ENCODE measurements around the gene PBX2. TPM values are rescaled to one million over a fixed set of nuclear protein-coding genes. Genes with fewer than 3 reads are reported as not detected.

The PBX2 gene
- total RNA-seq, 1 experiment from 2014 or later = 130 TPM

DNA sequence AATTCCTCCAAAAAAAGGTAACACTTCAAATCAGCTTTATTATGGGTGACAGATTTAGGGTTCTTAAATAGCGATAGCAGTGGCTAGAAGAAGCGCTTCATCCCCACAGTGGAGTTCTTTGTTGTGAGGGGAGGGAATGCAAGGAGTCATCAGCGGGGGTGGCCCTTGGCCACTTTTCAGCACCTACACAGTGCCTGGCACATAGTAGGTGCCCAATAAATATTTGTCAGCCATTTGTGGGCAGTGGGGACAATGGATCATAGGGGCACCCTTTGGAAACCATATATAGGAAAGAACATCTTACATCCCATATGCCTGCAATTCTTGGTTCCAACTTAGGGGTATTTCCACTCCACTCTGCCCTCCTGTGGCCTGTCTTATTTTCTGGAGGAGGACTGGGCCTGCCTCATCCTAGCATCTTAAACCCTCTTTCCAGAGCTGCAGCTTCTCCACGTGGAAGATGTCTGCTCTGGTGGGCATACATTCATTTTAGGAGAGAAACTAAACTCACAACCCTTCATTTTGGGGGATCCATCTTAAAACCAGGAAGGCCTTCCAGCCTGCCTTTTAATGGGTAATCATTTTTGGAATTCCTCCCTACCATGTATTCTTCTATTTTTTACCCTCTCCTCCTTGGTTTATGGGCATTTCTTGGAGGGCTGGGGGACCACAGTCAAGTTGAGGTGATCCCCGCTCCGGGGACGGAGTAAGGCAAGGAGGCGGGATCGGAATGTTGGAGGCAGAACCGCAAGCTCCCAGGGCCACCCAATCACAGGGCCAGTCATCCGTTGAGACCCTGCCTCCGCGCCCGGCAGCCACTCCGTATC, 5.0 kb upstream of the PBX2 start:
- TF ChIP-seq ZNF232 (CRISPR knock-in tag; IDR thresholded peaks at IDR 0.05) (no peak), NFYB (CRISPR knock-in tag; conservative IDR thresholded peaks at IDR 0.05; ENCODE audit: low read depth) (peak; percentile 49), TEAD1 (CRISPR knock-in tag; IDR thresholded peaks at IDR 0.05) (peak; percentile 29; the same call in 1 of the 2 replicates), RELA (CRISPR knock-in tag; IDR thresholded peaks at IDR 0.05; ENCODE audit: borderline replicate concordance) (no peak), MYBL2 (CRISPR knock-in tag; IDR thresholded peaks at IDR 0.05) (peak; percentile 23; the same call in 1 of the 2 replicates)
- TF ChIP-seq, protein P1, sequence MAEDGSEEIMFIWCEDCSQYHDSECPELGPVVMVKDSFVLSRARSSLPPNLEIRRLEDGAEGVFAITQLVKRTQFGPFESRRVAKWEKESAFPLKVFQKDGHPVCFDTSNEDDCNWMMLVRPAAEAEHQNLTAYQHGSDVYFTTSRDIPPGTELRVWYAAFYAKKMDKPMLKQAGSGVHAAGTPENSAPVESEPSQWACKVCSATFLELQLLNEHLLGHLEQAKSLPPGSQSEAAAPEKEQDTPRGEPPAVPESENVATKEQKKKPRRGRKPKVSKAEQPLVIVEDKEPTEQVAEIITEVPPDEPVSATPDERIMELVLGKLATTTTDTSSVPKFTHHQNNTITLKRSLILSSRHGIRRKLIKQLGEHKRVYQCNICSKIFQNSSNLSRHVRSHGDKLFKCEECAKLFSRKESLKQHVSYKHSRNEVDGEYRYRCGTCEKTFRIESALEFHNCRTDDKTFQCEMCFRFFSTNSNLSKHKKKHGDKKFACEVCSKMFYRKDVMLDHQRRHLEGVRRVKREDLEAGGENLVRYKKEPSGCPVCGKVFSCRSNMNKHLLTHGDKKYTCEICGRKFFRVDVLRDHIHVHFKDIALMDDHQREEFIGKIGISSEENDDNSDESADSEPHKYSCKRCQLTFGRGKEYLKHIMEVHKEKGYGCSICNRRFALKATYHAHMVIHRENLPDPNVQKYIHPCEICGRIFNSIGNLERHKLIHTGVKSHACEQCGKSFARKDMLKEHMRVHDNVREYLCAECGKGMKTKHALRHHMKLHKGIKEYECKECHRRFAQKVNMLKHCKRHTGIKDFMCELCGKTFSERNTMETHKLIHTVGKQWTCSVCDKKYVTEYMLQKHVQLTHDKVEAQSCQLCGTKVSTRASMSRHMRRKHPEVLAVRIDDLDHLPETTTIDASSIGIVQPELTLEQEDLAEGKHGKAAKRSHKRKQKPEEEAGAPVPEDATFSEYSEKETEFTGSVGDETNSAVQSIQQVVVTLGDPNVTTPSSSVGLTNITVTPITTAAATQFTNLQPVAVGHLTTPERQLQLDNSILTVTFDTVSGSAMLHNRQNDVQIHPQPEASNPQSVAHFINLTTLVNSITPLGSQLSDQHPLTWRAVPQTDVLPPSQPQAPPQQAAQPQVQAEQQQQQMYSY (CRISPR knock-in tag; IDR thresholded peaks at IDR 0.05) = peak; percentile 77
- TF ChIP-seq, protein P2, sequence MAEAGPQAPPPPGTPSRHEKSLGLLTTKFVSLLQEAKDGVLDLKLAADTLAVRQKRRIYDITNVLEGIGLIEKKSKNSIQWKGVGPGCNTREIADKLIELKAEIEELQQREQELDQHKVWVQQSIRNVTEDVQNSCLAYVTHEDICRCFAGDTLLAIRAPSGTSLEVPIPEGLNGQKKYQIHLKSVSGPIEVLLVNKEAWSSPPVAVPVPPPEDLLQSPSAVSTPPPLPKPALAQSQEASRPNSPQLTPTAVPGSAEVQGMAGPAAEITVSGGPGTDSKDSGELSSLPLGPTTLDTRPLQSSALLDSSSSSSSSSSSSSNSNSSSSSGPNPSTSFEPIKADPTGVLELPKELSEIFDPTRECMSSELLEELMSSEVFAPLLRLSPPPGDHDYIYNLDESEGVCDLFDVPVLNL (CRISPR knock-in tag; IDR thresholded peaks at IDR 0.05; ENCODE audit: borderline replicate concordance, low read depth) = no peak
- TF ChIP-seq, protein P3, sequence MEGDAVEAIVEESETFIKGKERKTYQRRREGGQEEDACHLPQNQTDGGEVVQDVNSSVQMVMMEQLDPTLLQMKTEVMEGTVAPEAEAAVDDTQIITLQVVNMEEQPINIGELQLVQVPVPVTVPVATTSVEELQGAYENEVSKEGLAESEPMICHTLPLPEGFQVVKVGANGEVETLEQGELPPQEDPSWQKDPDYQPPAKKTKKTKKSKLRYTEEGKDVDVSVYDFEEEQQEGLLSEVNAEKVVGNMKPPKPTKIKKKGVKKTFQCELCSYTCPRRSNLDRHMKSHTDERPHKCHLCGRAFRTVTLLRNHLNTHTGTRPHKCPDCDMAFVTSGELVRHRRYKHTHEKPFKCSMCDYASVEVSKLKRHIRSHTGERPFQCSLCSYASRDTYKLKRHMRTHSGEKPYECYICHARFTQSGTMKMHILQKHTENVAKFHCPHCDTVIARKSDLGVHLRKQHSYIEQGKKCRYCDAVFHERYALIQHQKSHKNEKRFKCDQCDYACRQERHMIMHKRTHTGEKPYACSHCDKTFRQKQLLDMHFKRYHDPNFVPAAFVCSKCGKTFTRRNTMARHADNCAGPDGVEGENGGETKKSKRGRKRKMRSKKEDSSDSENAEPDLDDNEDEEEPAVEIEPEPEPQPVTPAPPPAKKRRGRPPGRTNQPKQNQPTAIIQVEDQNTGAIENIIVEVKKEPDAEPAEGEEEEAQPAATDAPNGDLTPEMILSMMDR (IDR thresholded peaks at IDR 0.05) = peak; percentile 4; the same call in 1 of the 2 replicates
- Mint-ChIP-seq H3K4me1 (peaks cover 57% of the 10 kb centered on the region), H3K36me3 (no peaks in the 10 kb centered on the region), H3K27me3 (ENCODE audit: low read depth) (peaks cover 3% of the 10 kb centered on the region; the same call in 1 of the 2 replicates), H3K9me3 (no peaks in the 10 kb centered on the region), H3K4me3 (peak overlapping the region; percentile 95), H3K27ac (peak overlapping the region; percentile 99)
- CTCF ChIA-PET = interaction anchor here (0.6 to 1.8 kb wide), 33 partner anchors 9 to 758 kb away, joined by 3 to 30 read pairs (median 6); partner anchors contain the start of genes AGPAT1, EHMT2, FKBPL and HLA-DMA
- POLR2A ChIA-PET = interaction anchor here (0.6 to 1.9 kb wide), 12 partner anchors 10 to 922 kb away, joined by 3 to 25 read pairs (median 4); partner anchors contain the start of genes AGPAT1, FKBPL, PRRT1 and RNF5
- ATAC-seq (no peak), DNase-seq (ENCODE audit: low spot score) (no peak)

DNA sequence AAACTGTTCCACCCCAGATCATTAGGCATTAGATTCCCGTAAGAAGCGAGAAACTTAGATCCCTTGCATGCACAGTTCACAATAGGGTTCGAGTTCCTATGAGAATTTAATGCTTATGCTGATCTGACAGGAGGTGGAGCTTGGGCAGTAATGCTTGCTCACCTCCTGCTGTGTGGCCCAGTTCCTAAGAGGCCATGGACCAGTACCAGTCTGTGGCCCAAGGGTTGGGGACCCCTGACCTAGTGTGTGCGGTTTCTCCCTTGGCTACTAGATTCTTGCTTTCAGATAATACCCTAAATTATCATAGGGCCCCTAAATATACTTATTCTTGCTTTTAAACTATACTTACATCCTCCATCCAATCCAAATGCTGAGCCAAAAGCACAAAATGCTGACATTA, 4.4 kb upstream of the PBX2 start:
- no peak for DNase-seq (ENCODE audit: low spot score)
- CTCF ChIA-PET = interaction anchor here (1.6 kb wide), 1 partner anchor 46 kb away, joined by 11 read pairs; no protein-coding TSS in a partner anchor
- POLR2A ChIA-PET = interaction anchor here (1.9 kb wide), 1 partner anchor 17 kb away, joined by 25 read pairs; the partner anchor contains the start of genes AGPAT1 and RNF5
- peaks cover 3% of the 10 kb centered on the region; the same call in 1 of the 2 replicates for H3K27me3 Mint-ChIP-seq (ENCODE audit: low read depth)
- H3K36me3 Mint-ChIP-seq = no peaks in the 10 kb centered on the region
- H3K27ac Mint-ChIP-seq = peak overlapping the region; percentile 99
- no peak for ATAC-seq
- peaks cover 57% of the 10 kb centered on the region for H3K4me1 Mint-ChIP-seq
- peak overlapping the region; percentile 95 for H3K4me3 Mint-ChIP-seq
- H3K9me3 Mint-ChIP-seq = no peaks in the 10 kb centered on the region
- TF ChIP-seq, protein P4, sequence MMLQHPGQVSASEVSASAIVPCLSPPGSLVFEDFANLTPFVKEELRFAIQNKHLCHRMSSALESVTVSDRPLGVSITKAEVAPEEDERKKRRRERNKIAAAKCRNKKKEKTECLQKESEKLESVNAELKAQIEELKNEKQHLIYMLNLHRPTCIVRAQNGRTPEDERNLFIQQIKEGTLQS (CRISPR knock-in tag; conservative IDR thresholded peaks at IDR 0.05) = no peak
- TF ChIP-seq ZNF232 (CRISPR knock-in tag; IDR thresholded peaks at IDR 0.05) (no peak), HMGA2 (CRISPR knock-in tag; IDR thresholded peaks at IDR 0.05) (no peak), MYBL2 (CRISPR knock-in tag; IDR thresholded peaks at IDR 0.05) (no peak), FOXJ3 (CRISPR knock-in tag; IDR thresholded peaks at IDR 0.05; ENCODE audit: borderline replicate concordance) (no peak), NFYB (CRISPR knock-in tag; conservative IDR thresholded peaks at IDR 0.05; ENCODE audit: low read depth) (no peak), NR1H2 (CRISPR knock-in tag; IDR thresholded peaks at IDR 0.05) (no peak), MXD4 (CRISPR knock-in tag; IDR thresholded peaks at IDR 0.05; ENCODE audit: borderline replicate concordance) (no peak), SP1 (CRISPR knock-in tag; conservative IDR thresholded peaks at IDR 0.05) (no peak), GABPB1 (CRISPR knock-in tag; IDR thresholded peaks at IDR 0.05) (no peak), ZNF416 (CRISPR knock-in tag; IDR thresholded peaks at IDR 0.05) (no peak), RORB (CRISPR knock-in tag; IDR thresholded peaks at IDR 0.05) (no peak), ZNF263 (CRISPR knock-in tag; IDR thresholded peaks at IDR 0.05; ENCODE audit: low read depth) (no peak), NFE2L1 (CRISPR knock-in tag; IDR thresholded peaks at IDR 0.05) (no peak)
- TF ChIP-seq, protein P5, sequence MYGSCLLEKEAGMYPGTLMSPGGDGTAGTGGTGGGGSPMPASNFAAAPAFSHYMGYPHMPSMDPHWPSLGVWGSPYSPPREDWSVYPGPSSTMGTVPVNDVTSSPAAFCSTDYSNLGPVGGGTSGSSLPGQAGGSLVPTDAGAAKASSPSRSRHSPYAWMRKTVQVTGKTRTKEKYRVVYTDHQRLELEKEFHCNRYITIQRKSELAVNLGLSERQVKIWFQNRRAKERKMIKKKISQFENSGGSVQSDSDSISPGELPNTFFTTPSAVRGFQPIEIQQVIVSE (CRISPR knock-in tag; IDR thresholded peaks at IDR 0.05; ENCODE audit: borderline replicate concordance) = no peak
- TF ChIP-seq, protein P6, sequence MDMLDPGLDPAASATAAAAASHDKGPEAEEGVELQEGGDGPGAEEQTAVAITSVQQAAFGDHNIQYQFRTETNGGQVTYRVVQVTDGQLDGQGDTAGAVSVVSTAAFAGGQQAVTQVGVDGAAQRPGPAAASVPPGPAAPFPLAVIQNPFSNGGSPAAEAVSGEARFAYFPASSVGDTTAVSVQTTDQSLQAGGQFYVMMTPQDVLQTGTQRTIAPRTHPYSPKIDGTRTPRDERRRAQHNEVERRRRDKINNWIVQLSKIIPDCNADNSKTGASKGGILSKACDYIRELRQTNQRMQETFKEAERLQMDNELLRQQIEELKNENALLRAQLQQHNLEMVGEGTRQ (CRISPR knock-in tag; IDR thresholded peaks at IDR 0.05) = no peak
- TF ChIP-seq, protein P7, sequence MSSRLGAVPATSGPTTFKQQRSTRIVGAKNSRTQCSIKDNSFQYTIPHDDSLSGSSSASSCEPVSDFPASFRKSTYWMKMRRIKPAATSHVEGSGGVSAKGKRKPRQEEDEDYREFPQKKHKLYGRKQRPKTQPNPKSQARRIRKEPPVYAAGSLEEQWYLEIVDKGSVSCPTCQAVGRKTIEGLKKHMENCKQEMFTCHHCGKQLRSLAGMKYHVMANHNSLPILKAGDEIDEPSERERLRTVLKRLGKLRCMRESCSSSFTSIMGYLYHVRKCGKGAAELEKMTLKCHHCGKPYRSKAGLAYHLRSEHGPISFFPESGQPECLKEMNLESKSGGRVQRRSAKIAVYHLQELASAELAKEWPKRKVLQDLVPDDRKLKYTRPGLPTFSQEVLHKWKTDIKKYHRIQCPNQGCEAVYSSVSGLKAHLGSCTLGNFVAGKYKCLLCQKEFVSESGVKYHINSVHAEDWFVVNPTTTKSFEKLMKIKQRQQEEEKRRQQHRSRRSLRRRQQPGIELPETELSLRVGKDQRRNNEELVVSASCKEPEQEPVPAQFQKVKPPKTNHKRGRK (CRISPR knock-in tag; IDR thresholded peaks at IDR 0.05; ENCODE audit: borderline replicate concordance) = no peak
